Fibroblast of the aortic adventitia (primary cell): ENCODE data around the gene GARS1. TPM values are rescaled to one million over a fixed set of nuclear protein-coding genes. Genes with fewer than 3 reads are reported as not detected.

ENCODE experiments used
- DNase-seq: peaks from one replicate; pipeline ENCODE4 v3.0.0-alpha.2; 2010; ENCODE audit warnings: low read depth
- H3K4me3 ChIP-seq: 2 replicates; pipeline ENCODE4 v1.5.1; 2011; ENCODE audit warnings: low read depth, mild to moderate bottlenecking, control low read depth, low read length, moderate library complexity
- total RNA-seq: library from RNA; depleted of rRNA; stranded (reverse); fragments of >200 nt; gene quantifications from 2 replicates; pipeline ENCODE4 v1.2.3, GENCODE V29; 2012; ENCODE audit warnings: low replicate concordance
- TF ChIP-seq, protein P1 (sequence below): IDR thresholded peaks from 2 replicates; pipeline ENCODE4 v1.5.1; 2011; ENCODE audit warnings: mild to moderate bottlenecking, low read length, control low read depth, inconsistent platforms; ENCODE audit not compliant: insufficient read depth

The GARS1 gene
- total RNA-seq, 1 donor: 452 TPM

GRCh38 chr7:30660331-30661255 is 65.9 kb downstream of the GARS1 start:
- TF ChIP-seq, protein P1, sequence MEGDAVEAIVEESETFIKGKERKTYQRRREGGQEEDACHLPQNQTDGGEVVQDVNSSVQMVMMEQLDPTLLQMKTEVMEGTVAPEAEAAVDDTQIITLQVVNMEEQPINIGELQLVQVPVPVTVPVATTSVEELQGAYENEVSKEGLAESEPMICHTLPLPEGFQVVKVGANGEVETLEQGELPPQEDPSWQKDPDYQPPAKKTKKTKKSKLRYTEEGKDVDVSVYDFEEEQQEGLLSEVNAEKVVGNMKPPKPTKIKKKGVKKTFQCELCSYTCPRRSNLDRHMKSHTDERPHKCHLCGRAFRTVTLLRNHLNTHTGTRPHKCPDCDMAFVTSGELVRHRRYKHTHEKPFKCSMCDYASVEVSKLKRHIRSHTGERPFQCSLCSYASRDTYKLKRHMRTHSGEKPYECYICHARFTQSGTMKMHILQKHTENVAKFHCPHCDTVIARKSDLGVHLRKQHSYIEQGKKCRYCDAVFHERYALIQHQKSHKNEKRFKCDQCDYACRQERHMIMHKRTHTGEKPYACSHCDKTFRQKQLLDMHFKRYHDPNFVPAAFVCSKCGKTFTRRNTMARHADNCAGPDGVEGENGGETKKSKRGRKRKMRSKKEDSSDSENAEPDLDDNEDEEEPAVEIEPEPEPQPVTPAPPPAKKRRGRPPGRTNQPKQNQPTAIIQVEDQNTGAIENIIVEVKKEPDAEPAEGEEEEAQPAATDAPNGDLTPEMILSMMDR: no peak
- no peak for DNase-seq
- H3K4me3 ChIP-seq: no peak overlapping the region

- DNase-seq: no peak
- TF ChIP-seq, protein P1: no peak
- no peak overlapping the region for H3K4me3 ChIP-seq
These were observed 67.2 kb downstream of the GARS1 start for GRCh38 chr7:30661926-30662325.

GRCh38 chr7:30662431-30662939 is 67.8 kb downstream of the GARS1 start:
- TF ChIP-seq, protein P1: no peak
- DNase-seq: no peak

DNA sequence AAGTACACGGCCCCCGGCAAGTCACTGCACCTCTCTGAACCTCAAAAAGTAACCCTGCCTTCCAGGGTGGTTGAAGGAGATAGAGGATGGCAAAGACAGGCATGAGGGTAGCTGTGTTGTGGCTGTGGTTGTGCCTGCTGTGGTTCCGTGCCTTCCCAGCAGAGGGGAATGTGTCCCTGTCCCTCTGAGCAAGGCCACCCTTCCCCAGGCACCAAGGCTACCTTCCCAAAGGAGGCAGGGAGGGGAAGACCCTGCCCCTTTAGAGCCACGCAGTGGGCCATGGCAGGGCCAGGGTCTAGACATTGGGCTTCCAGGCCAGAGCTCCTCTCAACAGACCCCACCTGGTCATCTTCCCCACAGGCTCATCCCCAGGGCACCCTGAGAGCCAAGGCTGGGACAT is 68.7 kb downstream of the GARS1 start:
- DNase-seq: no peak
- TF ChIP-seq, protein P1: no peak

More at GRCh38 chr7:30662431-30662939, 67.8 kb downstream of the GARS1 start:
- no peak overlapping the region for H3K4me3 ChIP-seq

DNA sequence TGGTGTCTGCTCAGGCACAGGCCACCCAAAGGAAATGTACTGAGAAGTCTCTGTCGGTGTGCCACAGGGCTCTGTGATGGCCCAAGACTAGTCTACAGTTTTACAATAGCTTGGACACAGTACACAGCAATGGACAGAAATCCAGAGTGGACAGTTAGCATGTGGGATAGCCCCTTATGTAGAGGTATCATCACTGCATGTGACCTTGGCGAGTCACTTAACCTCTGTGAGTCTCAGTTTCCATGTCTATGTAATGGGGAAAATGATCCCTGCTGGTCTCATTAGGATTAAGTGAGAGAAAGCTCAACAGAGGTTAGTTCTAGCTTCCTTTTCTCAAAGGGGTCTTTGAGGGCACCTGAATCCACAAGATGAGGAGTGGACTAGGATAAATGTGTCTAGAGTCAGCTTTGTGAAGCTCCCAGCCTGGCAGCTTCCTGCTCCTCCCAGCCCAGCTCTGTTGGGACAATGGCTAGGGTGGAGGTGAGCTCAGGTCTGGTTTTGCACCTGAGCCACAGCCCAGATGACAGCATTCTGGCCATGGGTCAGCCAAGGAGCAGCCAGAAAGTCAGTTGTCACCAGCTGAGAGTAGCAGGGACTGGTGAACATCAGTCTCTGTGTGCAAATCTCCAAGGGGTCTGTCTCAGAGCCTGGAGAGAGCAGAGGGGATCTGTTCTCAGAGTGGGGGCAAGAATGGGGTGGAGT is 69.7 kb downstream of the GARS1 start:
- no peak for DNase-seq
- no peak overlapping the region for H3K4me3 ChIP-seq
- TF ChIP-seq, protein P1: no peak

More for the DNA sequence above, 68.7 kb downstream of the GARS1 start:
- no peak overlapping the region for H3K4me3 ChIP-seq

- no peak overlapping the region for H3K4me3 ChIP-seq
- TF ChIP-seq, protein P1: no peak
- DNase-seq: no peak
These were observed 70.4 kb downstream of the GARS1 start for GRCh38 chr7:30665043-30665442.
